PFSK-1 (cell line): ENCODE data around the gene SCUBE3.

Source experiments
- POLR2AphosphoS5 ChIP-seq: IDR thresholded peaks from 2 replicates; pipeline ENCODE4 v1.6.1; 2012; ENCODE audit warnings: low read depth, mild to moderate bottlenecking, control low read depth, low read length, moderate library complexity
- SIN3A ChIP-seq: IDR thresholded peaks from 2 replicates; pipeline ENCODE4 v1.6.1; 2012; ENCODE audit warnings: mild to moderate bottlenecking, low read length, moderate library complexity, borderline replicate concordance; ENCODE audit not compliant: insufficient read depth
- TF ChIP-seq, protein P1 (sequence below), 2 experiments: IDR thresholded peaks; 2 replicates each; pipeline versions ENCODE4 v1.6.1 to v1.8.0; 2011 to 2012; ENCODE audit warnings: low read depth in 2 of 2, low read length in 2 of 2, control low read depth in 1 of 2, inconsistent platforms in 1 of 2, mild to moderate bottlenecking in 1 of 2, moderate library complexity in 1 of 2; ENCODE audit not compliant: insufficient read depth in 1 of 2

DNA sequence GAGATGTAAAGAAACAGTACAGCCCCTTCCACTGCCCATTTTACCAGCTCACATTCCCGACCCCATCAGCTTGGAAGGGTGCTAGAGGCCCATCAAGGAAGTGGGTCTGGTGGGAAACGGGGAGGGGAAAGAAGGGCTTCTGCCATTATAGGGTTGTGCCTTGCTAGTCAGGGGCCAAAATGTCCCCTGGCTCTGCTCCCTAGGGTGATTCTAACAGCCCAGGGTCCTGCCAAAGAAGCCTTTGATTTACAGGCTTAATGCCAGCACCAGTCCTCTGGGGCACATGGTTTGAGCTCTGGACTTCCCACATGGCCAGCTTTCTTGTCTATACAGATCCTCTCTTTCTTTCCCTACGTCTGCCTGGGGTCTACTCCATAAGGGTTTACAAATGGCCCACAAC is 35.2 kb downstream of the SCUBE3 start:
- TF ChIP-seq POLR2AphosphoS5 (no peak), SIN3A (no peak)
- TF ChIP-seq, protein P1, sequence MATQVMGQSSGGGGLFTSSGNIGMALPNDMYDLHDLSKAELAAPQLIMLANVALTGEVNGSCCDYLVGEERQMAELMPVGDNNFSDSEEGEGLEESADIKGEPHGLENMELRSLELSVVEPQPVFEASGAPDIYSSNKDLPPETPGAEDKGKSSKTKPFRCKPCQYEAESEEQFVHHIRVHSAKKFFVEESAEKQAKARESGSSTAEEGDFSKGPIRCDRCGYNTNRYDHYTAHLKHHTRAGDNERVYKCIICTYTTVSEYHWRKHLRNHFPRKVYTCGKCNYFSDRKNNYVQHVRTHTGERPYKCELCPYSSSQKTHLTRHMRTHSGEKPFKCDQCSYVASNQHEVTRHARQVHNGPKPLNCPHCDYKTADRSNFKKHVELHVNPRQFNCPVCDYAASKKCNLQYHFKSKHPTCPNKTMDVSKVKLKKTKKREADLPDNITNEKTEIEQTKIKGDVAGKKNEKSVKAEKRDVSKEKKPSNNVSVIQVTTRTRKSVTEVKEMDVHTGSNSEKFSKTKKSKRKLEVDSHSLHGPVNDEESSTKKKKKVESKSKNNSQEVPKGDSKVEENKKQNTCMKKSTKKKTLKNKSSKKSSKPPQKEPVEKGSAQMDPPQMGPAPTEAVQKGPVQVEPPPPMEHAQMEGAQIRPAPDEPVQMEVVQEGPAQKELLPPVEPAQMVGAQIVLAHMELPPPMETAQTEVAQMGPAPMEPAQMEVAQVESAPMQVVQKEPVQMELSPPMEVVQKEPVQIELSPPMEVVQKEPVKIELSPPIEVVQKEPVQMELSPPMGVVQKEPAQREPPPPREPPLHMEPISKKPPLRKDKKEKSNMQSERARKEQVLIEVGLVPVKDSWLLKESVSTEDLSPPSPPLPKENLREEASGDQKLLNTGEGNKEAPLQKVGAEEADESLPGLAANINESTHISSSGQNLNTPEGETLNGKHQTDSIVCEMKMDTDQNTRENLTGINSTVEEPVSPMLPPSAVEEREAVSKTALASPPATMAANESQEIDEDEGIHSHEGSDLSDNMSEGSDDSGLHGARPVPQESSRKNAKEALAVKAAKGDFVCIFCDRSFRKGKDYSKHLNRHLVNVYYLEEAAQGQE (IDR thresholded peaks at IDR 0.05; ENCODE audit: insufficient read depth in 1 of 2, low read depth in 2 of 2, low read length in 2 of 2) = no peak
